Spleen (tissue), 11 donors: ENCODE data around the gene PRSS1. TPM values are rescaled to one million over a fixed set of nuclear protein-coding genes. Genes with fewer than 3 reads are reported as not detected.
"Not testable (repeated sequence)": the region's sequence is repeated elsewhere in the genome, so short reads cannot be mapped to it uniquely, and the experiment has no call there.

Source experiments
- DNase-seq: peaks from one replicate; pipeline ENCODE4 v3.0.0-alpha.2; 2020
- H3K27ac ChIP-seq, 8 donors: fragments of 200-600 bp; sonication (generic) in 7 of 8; 1 replicate in 4 of 8; 2 replicates in 4 of 8; pipeline versions ENCODE4 v1.5.0 to v1.8.0; 2016 to 2021; ENCODE audit warnings: inconsistent platforms in 4 of 8, mild to moderate bottlenecking in 4 of 8, moderate library complexity in 1 of 8
- H3K27me3 ChIP-seq, 7 donors: fragments of 200-600 bp; sonication (generic) in 6 of 7; replicated peaks in 1 of 7; 1 replicate in 4 of 7; 2 replicates in 3 of 7; pipeline versions ENCODE4 v1.5.0 to v1.8.0; 2016 to 2021; ENCODE audit warnings: inconsistent platforms in 3 of 7, mild to moderate bottlenecking in 1 of 7
- H3K36me3 ChIP-seq, 6 donors: fragments of 200-600 bp; sonication (generic) in 5 of 6; 1 replicate in 4 of 6; 2 replicates in 2 of 6; pipeline versions ENCODE4 v1.5.0 to v1.8.0; 2016 to 2021; ENCODE audit warnings: inconsistent platforms in 2 of 6
- H3K4me1 ChIP-seq, 6 donors: fragments of 200-600 bp; sonication (generic) in 5 of 6; 1 replicate in 3 of 6; 2 replicates in 3 of 6; pipeline versions ENCODE4 v1.5.0 to v1.8.0; 2016 to 2021; ENCODE audit warnings: inconsistent platforms in 3 of 6
- H3K4me3 ChIP-seq, 8 donors: fragments of 200-600 bp; sonication (generic) in 7 of 8; 1 replicate in 4 of 8; 2 replicates in 4 of 8; pipeline versions ENCODE4 v1.5.0 to v1.8.0; 2016 to 2021; ENCODE audit warnings: inconsistent platforms in 4 of 8, mild to moderate bottlenecking in 4 of 8, moderate library complexity in 2 of 8
- H3K9me3 ChIP-seq, 8 donors: fragments of 200-600 bp; sonication (generic) in 7 of 8; 1 replicate in 4 of 8; 2 replicates in 4 of 8; pipeline versions ENCODE4 v1.5.0 to v1.8.0; 2016 to 2021; ENCODE audit warnings: inconsistent platforms in 4 of 8
- POLR2A ChIP-seq, 3 donors: fragments of 450-650 bp; IDR thresholded peaks; one replicate each; pipeline ENCODE4 v1.5.1; 2017; ENCODE audit warnings: antibody characterized with exemption in 3 of 3, mild to moderate bottlenecking in 1 of 3
- POLR2AphosphoS5 ChIP-seq, 3 donors: sonication (generic); formaldehyde crosslinking; IDR thresholded peaks; one replicate each; pipeline ENCODE4 v1.5.1; 2017; ENCODE audit warnings: antibody characterized with exemption in 3 of 3
- WGBS, 5 donors: extraction: QIAGEN DNeasy Blood & Tissue Kit in 3 of 5; methylation state at CpG; one replicate each; pipeline versions ENCODE4 v1.1.5 to v1.1.7; 2013 to 2018; 5-methylcytosine and 5-hydroxymethylcytosine counted together
- intact Hi-C: fragments of 100-400 bp; cut with DNase I; formaldehyde crosslinking; loops from one replicate; pipeline ENCODE4 v1.15.0; 2023; ENCODE audit warnings: low total_unique reads
- polyA plus RNA-seq, 3 donors: library from polyadenylated mRNA; stranded (reverse); fragments of 200-250 nt; gene quantifications; one replicate each; pipeline ENCODE4 v1.2.1, GENCODE V29; 2013
- total RNA-seq, 7 donors: library from RNA; depleted of rRNA in 3 of 7; stranded (reverse); fragments of >200 nt in 3 of 7; fragmentation: NEBNext Ultra II Directional in 4 of 7; extraction: Animal tissue kit (Norgen Biotek cat#: 25700) in 4 of 7; gene quantifications; one replicate each; pipeline versions ENCODE4 v1.1.0 to v1.2.1, GENCODE V29; 2016 to 2021
- TF ChIP-seq, protein P1 (sequence below), 11 experiments: fragments of 200-600 bp in 7 of 11; fragments of 450-650 bp in 4 of 11; sonication (generic) in 4 of 11; IDR thresholded peaks in 8 of 11; conservative IDR thresholded peaks in 3 of 11; 1 replicate in 7 of 11; 2 replicates in 4 of 11; pipeline versions ENCODE4 v1.4.0 to v1.8.0; 2016 to 2021; ENCODE audit warnings: antibody characterized with exemption in 11 of 11, inconsistent platforms in 4 of 11, mild to moderate bottlenecking in 1 of 11
- donor health status: healthy with polysubstance abuse.
- donor health status: DM: no; HTN: no; CAD: no; lungs with moderate emphysema.
- donor health status: DM: no; HTN: no; CAD: no.
- donor health status: Bipolar disorder and iron deficiency.
- donor health status: healthy.
- donor health status: DM: no; HTN: no; CAD: no.
- donor health status: DM: yes; HTN: yes; CAD: no.

PRSS1 gene
- total and polyA plus RNA-seq, 10 donors = 0.88 to 6.3 (median 2.2) TPM; not detected in 4

GRCh38 chr7:142740786-142741185 is 8.5 kb upstream of the PRSS1 start:
- Histone ChIP-seq H3K27me3 (no peaks in the 10 kb centered on the region), H3K4me1 (peaks cover 0 to 14% (median 3%) of the 10 kb centered on the region in 6 donors), H3K36me3 (no peaks in the 10 kb centered on the region), H3K4me3 (no peak overlapping the region), H3K9me3 (no peaks in the 10 kb centered on the region), H3K27ac (no peak overlapping the region)
- DNase-seq = no peak
- TF ChIP-seq POLR2AphosphoS5 (IDR thresholded peaks at IDR 0.05) = no peak
- TF ChIP-seq, protein P1, sequence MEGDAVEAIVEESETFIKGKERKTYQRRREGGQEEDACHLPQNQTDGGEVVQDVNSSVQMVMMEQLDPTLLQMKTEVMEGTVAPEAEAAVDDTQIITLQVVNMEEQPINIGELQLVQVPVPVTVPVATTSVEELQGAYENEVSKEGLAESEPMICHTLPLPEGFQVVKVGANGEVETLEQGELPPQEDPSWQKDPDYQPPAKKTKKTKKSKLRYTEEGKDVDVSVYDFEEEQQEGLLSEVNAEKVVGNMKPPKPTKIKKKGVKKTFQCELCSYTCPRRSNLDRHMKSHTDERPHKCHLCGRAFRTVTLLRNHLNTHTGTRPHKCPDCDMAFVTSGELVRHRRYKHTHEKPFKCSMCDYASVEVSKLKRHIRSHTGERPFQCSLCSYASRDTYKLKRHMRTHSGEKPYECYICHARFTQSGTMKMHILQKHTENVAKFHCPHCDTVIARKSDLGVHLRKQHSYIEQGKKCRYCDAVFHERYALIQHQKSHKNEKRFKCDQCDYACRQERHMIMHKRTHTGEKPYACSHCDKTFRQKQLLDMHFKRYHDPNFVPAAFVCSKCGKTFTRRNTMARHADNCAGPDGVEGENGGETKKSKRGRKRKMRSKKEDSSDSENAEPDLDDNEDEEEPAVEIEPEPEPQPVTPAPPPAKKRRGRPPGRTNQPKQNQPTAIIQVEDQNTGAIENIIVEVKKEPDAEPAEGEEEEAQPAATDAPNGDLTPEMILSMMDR (IDR thresholded peaks at IDR 0.05 in 8 of 11, conservative IDR thresholded peaks at IDR 0.05 in 3 of 11) = no peak
- TF ChIP-seq POLR2A (IDR thresholded peaks at IDR 0.05) = no peak
- intact Hi-C loops = no loop called here
- WGBS, 5 donors = 56 to 71% (median 65%) methylated on average over 5 of the region's 5 CpGs

- H3K36me3 ChIP-seq, intact Hi-C loops, H3K9me3 ChIP-seq, DNase-seq, H3K27ac ChIP-seq, H3K4me3 ChIP-seq, H3K27me3 ChIP-seq: not testable (repeated sequence)
- H3K4me1 ChIP-seq = peaks cover 0 to 14% (median 3%) of the 10 kb centered on the region in 6 donors
Measured at GRCh38 chr7:142741932-142742331, 7.3 kb upstream of the PRSS1 start.

GRCh38 chr7:142745091-142745635 is 4.1 kb upstream of the PRSS1 start:
- intact Hi-C loops = no loop called here
- DNase-seq = no peak
- no peaks in the 10 kb centered on the region for H3K36me3 ChIP-seq
- 78 to 97% (median 85%) methylated on average over 1 of the region's 1 CpG for WGBS, 5 donors
- H3K27me3 ChIP-seq = no peaks in the 10 kb centered on the region
- TF ChIP-seq, protein P1 (IDR thresholded peaks at IDR 0.05 in 8 of 11, conservative IDR thresholded peaks at IDR 0.05 in 3 of 11) = no peak
- no peak for TF ChIP-seq POLR2AphosphoS5 (IDR thresholded peaks at IDR 0.05)
- no peak for TF ChIP-seq POLR2A (IDR thresholded peaks at IDR 0.05)
- no peak overlapping the region for H3K4me3 ChIP-seq
- no peak overlapping the region for H3K27ac ChIP-seq
- peaks cover 0 to 8% (median 1%) of the 10 kb centered on the region in 6 donors for H3K4me1 ChIP-seq
- H3K9me3 ChIP-seq = no peaks in the 10 kb centered on the region

DNA sequence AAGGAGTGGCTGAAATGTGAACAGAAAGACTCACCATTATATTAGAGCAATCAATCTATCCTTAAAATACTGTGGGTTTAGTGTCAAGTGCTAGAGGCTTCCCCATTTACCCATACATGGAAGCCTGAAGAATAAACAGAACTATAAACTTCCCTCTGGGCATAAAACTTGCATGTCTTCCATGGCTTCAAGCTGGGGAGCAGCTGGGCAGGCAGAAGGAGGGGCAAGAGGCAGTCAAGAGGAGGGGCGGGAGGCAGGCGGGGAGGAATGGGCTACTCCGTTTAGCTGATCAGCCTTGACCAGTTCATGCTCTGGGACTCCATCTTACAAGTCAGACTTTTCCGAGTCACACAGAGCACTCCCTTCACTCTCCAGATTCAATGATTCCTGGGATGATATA is 3.5 kb upstream of the PRSS1 start:
- 70 to 79% (median 75%) methylated on average over 4 of the region's 4 CpGs for WGBS, 5 donors
- H3K27me3 ChIP-seq = no peaks in the 10 kb centered on the region
- H3K4me1 ChIP-seq = peaks cover 0 to 2% (median 0%) of the 10 kb centered on the region in 6 donors
- H3K36me3 ChIP-seq = no peaks in the 10 kb centered on the region
- intact Hi-C loops = no loop called here
- TF ChIP-seq, protein P1 (IDR thresholded peaks at IDR 0.05 in 8 of 11, conservative IDR thresholded peaks at IDR 0.05 in 3 of 11) = no peak
- TF ChIP-seq POLR2AphosphoS5 (IDR thresholded peaks at IDR 0.05) (no peak), POLR2A (IDR thresholded peaks at IDR 0.05) (no peak)
- H3K27ac ChIP-seq = peak overlapping the region in 1 of 8 donors; percentile 4
- no peaks in the 10 kb centered on the region for H3K9me3 ChIP-seq
- DNase-seq = no peak
- H3K4me3 ChIP-seq = no peak overlapping the region

- Histone ChIP-seq H3K27ac (peak overlapping the region in 1 of 8 donors; percentile 4), H3K9me3 (no peaks in the 10 kb centered on the region), H3K4me1 (no peaks in the 10 kb centered on the region), H3K27me3 (no peaks in the 10 kb centered on the region), H3K4me3 (no peak overlapping the region), H3K36me3 (no peaks in the 10 kb centered on the region)
- 71 to 79% (median 74%) methylated on average over 3 of the region's 3 CpGs for WGBS, 5 donors
- DNase-seq = no peak
- TF ChIP-seq POLR2A (IDR thresholded peaks at IDR 0.05) (no peak), POLR2AphosphoS5 (IDR thresholded peaks at IDR 0.05) (no peak)
- TF ChIP-seq, protein P1 (IDR thresholded peaks at IDR 0.05 in 8 of 11, conservative IDR thresholded peaks at IDR 0.05 in 3 of 11) = no peak
- intact Hi-C loops = no loop called here
Measured at GRCh38 chr7:142746264-142746663, 3.0 kb upstream of the PRSS1 start.

- H3K27ac ChIP-seq, DNase-seq, H3K4me3 ChIP-seq, H3K36me3 ChIP-seq, intact Hi-C loops, H3K4me1 ChIP-seq, H3K27me3 ChIP-seq, H3K9me3 ChIP-seq: not testable (repeated sequence)
- 87 to 94% (median 88%) methylated on average over 2 of the region's 2 CpGs for WGBS, 5 donors
Measured at GRCh38 chr7:142748410-142748809, 862 bp upstream of the PRSS1 start.
